Uterus (tissue), 2 donors: ENCODE measurements around the gene SV2B.

Experiments
- CTCF ChIP-seq, 4 experiments: fragments of 200-600 bp in 2 of 4; fragments of 450-650 bp in 2 of 4; sonication (generic) in 2 of 4; IDR thresholded peaks; one replicate each; pipeline ENCODE4 v1.5.1; 2016 to 2019; ENCODE audit warnings: antibody characterized with exemption in 4 of 4, mild to moderate bottlenecking in 2 of 4, moderate library complexity in 1 of 4
- POLR2A ChIP-seq, 2 donors: fragments of 450-650 bp; IDR thresholded peaks; one replicate each; pipeline ENCODE4 v1.6.1; 2016; ENCODE audit warnings: antibody characterized with exemption in 2 of 2, mild to moderate bottlenecking in 1 of 2, moderate library complexity in 1 of 2

GRCh38 chr15:91152896-91153581 lies 53.0 kb downstream of the SV2B start:
- no peak for TF ChIP-seq POLR2A (IDR thresholded peaks at IDR 0.05)
- TF ChIP-seq CTCF (IDR thresholded peaks at IDR 0.05) = no peak
